ENCODE results near the gene EIF4E2.

EIF4E2 gene

GRCh38 chr2:232515639-232516038 lies 34.9 kb upstream of the EIF4E2 start:
- Histone ChIP-seq H3F3A (ENCODE audit: insufficient read depth) (no peaks in the 10 kb centered on the region), H2AFZ (ENCODE audit: low read depth, low read length, severe bottlenecking) (no peak overlapping the region), H3K27me3 (ENCODE audit: low read length) (no peaks in the 10 kb centered on the region), H3K36me3 (ENCODE audit: low read length) (no peaks in the 10 kb centered on the region), H3K27ac (ENCODE audit: low read depth, low read length) (no peak overlapping the region), H3K4me2 (ENCODE audit: low read depth, low read length, poor library complexity, severe bottlenecking) (no peak overlapping the region), H3K79me2 (ENCODE audit: insufficient read depth, low read length) (no peaks in the 10 kb centered on the region), H4K20me1 (ENCODE audit: low read depth, low read length) (no peaks in the 10 kb centered on the region), H3K9me3 (ENCODE audit: insufficient read depth, low read length) (no peaks in the 10 kb centered on the region), H3K9me2 (replicated peaks; ENCODE audit: insufficient read depth, low read length) (no peaks in the 10 kb centered on the region), H3K9ac (ENCODE audit: low read length) (no peak overlapping the region), H3K4me3 (ENCODE audit: insufficient read depth, low read length, poor library complexity, severe bottlenecking) (no peak overlapping the region)
- TF ChIP-seq EZH2phosphoT487 (conservative IDR thresholded peaks at IDR 0.05; ENCODE audit: low read length), result no peak
- no peak for TF ChIP-seq CTCF (IDR thresholded peaks at IDR 0.05; ENCODE audit: insufficient read depth, low read length, poor library complexity, severe bottlenecking)

DNA sequence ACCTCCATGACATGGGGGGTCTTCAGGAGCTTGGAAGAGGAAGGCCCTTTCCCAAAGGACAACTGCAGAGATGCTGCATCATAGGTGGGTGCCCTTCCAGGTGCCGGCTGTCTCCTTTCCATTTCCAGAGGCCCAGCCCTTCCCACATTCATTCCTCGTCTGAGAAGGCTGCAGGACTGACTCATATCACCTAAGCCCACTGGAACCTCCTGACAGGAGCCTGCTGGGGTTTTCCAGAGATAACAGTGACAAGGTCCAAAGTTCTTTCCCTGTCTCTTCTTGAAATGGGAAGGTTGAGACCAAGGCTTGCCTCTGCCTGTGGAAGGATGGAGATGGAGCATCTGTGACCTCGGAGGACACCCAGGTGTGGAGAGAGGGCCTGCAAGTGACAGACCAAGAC lies 33.9 kb upstream of the EIF4E2 start:
- H3K36me3 ChIP-seq (ENCODE audit: low read length), result no peaks in the 10 kb centered on the region
- no peaks in the 10 kb centered on the region for H3K9me2 ChIP-seq (replicated peaks; ENCODE audit: insufficient read depth, low read length)
- H3K4me2 ChIP-seq (ENCODE audit: low read depth, low read length, poor library complexity, severe bottlenecking), result no peak overlapping the region
- H3K79me2 ChIP-seq (ENCODE audit: insufficient read depth, low read length), result no peaks in the 10 kb centered on the region
- no peak overlapping the region for H2AFZ ChIP-seq (ENCODE audit: low read depth, low read length, severe bottlenecking)
- H4K20me1 ChIP-seq (ENCODE audit: low read depth, low read length), result no peaks in the 10 kb centered on the region
- no peaks in the 10 kb centered on the region for H3K27me3 ChIP-seq (ENCODE audit: low read length)
- no peak overlapping the region for H3K4me3 ChIP-seq (ENCODE audit: insufficient read depth, low read length, poor library complexity, severe bottlenecking)
- H3F3A ChIP-seq (ENCODE audit: insufficient read depth), result no peaks in the 10 kb centered on the region
- TF ChIP-seq CTCF (IDR thresholded peaks at IDR 0.05; ENCODE audit: insufficient read depth, low read length, poor library complexity, severe bottlenecking), result no peak
- no peak overlapping the region for H3K27ac ChIP-seq (ENCODE audit: low read depth, low read length)
- no peaks in the 10 kb centered on the region for H3K9me3 ChIP-seq (ENCODE audit: insufficient read depth, low read length)
- H3K9ac ChIP-seq (ENCODE audit: low read length), result no peak overlapping the region

GRCh38 chr2:232518844-232519243 lies 31.6 kb upstream of the EIF4E2 start:
- Histone ChIP-seq H3K27ac (ENCODE audit: low read depth, low read length) (no peak overlapping the region), H3K27me3 (ENCODE audit: low read length) (no peaks in the 10 kb centered on the region), H3K36me3 (ENCODE audit: low read length) (no peaks in the 10 kb centered on the region), H3K9me2 (replicated peaks; ENCODE audit: insufficient read depth, low read length) (no peaks in the 10 kb centered on the region), H3K79me2 (ENCODE audit: insufficient read depth, low read length) (no peaks in the 10 kb centered on the region), H2AFZ (ENCODE audit: low read depth, low read length, severe bottlenecking) (no peak overlapping the region), H4K20me1 (ENCODE audit: low read depth, low read length) (no peaks in the 10 kb centered on the region), H3F3A (ENCODE audit: insufficient read depth) (no peaks in the 10 kb centered on the region), H3K4me2 (ENCODE audit: low read depth, low read length, poor library complexity, severe bottlenecking) (no peak overlapping the region), H3K9me3 (ENCODE audit: insufficient read depth, low read length) (no peaks in the 10 kb centered on the region), H3K4me3 (ENCODE audit: insufficient read depth, low read length, poor library complexity, severe bottlenecking) (no peak overlapping the region), H3K9ac (ENCODE audit: low read length) (no peak overlapping the region)
- no peak for TF ChIP-seq EZH2phosphoT487 (conservative IDR thresholded peaks at IDR 0.05; ENCODE audit: low read length)
- no peak for TF ChIP-seq CTCF (IDR thresholded peaks at IDR 0.05; ENCODE audit: insufficient read depth, low read length, poor library complexity, severe bottlenecking)

Data from SU-DHL-6 (cell line).